MM.1S (cell line): ENCODE results near the gene ATOSA.
A peak's percentile ranks its signal among the peaks of the same experiment; 100 is the strongest.

Experiments used
- DNase-seq: peaks from one replicate; pipeline ENCODE4 v3.0.0-alpha.2; 2015
- H2AFZ ChIP-seq: fragments of 300-600 bp; sonication (generic); 2 replicates; pipeline ENCODE4 v1.6.0; 2016; ENCODE audit warnings: antibody characterized with exemption, low read length
- H3F3A ChIP-seq: fragments of 300-600 bp; sonication (generic); 2 replicates; pipeline ENCODE4 v1.6.1; 2016; ENCODE audit warnings: mild to moderate bottlenecking, antibody characterized with exemption, low read length, moderate library complexity, mixed read lengths; ENCODE audit not compliant: insufficient read depth
- H3K27ac ChIP-seq: fragments of 300-600 bp; sonication (generic); 2 replicates; pipeline ENCODE4 v1.5.1; 2016; ENCODE audit warnings: mild to moderate bottlenecking, low read length
- H3K27me3 ChIP-seq: fragments of 300-600 bp; sonication (generic); replicated peaks from 2 replicates; pipeline ENCODE4 v1.6.0; 2016; ENCODE audit warnings: low read length; ENCODE audit not compliant: insufficient read depth
- H3K36me3 ChIP-seq: fragments of 300-600 bp; sonication (generic); replicated peaks from 2 replicates; pipeline ENCODE4 v1.6.1; 2016; ENCODE audit warnings: mild to moderate bottlenecking, low read length, mixed read lengths; ENCODE audit not compliant: insufficient read depth
- H3K4me1 ChIP-seq: fragments of 300-600 bp; sonication (generic); 2 replicates; pipeline ENCODE4 v1.6.1; 2016; ENCODE audit warnings: low read length, mixed read lengths
- H3K4me2 ChIP-seq: fragments of 300-600 bp; sonication (generic); 2 replicates; pipeline ENCODE4 v1.6.0; 2016; ENCODE audit warnings: low read depth, low read length
- H3K4me3 ChIP-seq: fragments of 300-600 bp; sonication (generic); 2 replicates; pipeline ENCODE4 v1.5.1; 2016; ENCODE audit warnings: low read length, mixed read lengths
- H3K79me2 ChIP-seq: fragments of 300-600 bp; sonication (generic); 2 replicates; pipeline ENCODE4 v1.6.1; 2016; ENCODE audit warnings: mixed run types, low read length, mixed read lengths
- H3K9ac ChIP-seq: fragments of 300-600 bp; sonication (generic); 2 replicates; pipeline ENCODE4 v1.6.1; 2016; ENCODE audit warnings: low read length, mixed read lengths
- H3K9me2 ChIP-seq: fragments of 300-600 bp; sonication (generic); replicated peaks from 2 replicates; pipeline ENCODE4 v1.6.1; 2016; ENCODE audit warnings: mild to moderate bottlenecking, low read length, mixed read lengths; ENCODE audit not compliant: insufficient read depth
- H3K9me3 ChIP-seq: fragments of 300-600 bp; sonication (generic); replicated peaks from 2 replicates; pipeline ENCODE4 v1.6.1; 2016; ENCODE audit warnings: mild to moderate bottlenecking, low read length, mixed read lengths; ENCODE audit not compliant: insufficient read depth
- H4K20me1 ChIP-seq: fragments of 300-600 bp; sonication (generic); 2 replicates; pipeline ENCODE4 v1.6.1; 2016; ENCODE audit warnings: mild to moderate bottlenecking, low read length, moderate library complexity, mixed read lengths; ENCODE audit not compliant: insufficient read depth
- CTCF ChIP-seq: fragments of 300-600 bp; sonication (generic); IDR thresholded peaks from 2 replicates; pipeline ENCODE4 v1.5.1; 2016; ENCODE audit warnings: antibody characterized with exemption, low read length, mixed read lengths
- EZH2 ChIP-seq: fragments of 300-600 bp; sonication (generic); optimal IDR thresholded peaks from 2 replicates; pipeline ENCODE3; 2017; ENCODE audit warnings: low read depth, mild to moderate bottlenecking, antibody characterized with exemption, low read length, mixed read lengths
- EZH2phosphoT487 ChIP-seq: fragments of 300-600 bp; sonication (generic); IDR thresholded peaks from 2 replicates; pipeline ENCODE4 v1.6.1; 2018; ENCODE audit warnings: antibody characterized with exemption, low read length

ATOSA gene

DNA sequence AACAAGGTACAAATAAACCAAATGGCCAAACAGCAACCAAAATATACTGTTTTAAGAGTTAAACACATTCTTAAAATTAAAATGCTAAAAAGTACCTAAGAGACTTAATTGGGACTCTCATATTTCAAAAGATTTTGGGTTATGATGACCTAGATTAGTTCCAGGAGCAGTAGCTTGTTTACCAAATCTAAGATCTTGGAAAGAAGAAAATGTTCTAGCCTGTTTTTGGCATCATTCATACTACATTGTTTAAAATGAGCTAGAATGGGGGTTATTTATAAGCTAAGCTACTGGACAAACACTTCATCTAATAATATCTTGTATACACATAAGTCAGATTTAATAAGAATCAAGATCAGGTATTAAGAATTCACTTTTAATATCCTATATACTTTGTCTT, 22.8 kb downstream of the ATOSA start:
- H4K20me1 ChIP-seq: no peaks in the 10 kb centered on the region
- H3K79me2 ChIP-seq: peaks cover 83% of the 10 kb centered on the region
- no peak overlapping the region for H3K27ac ChIP-seq
- no peak for TF ChIP-seq EZH2
- no peak for TF ChIP-seq CTCF
- no peaks in the 10 kb centered on the region for H3K27me3 ChIP-seq
- no peak overlapping the region for H3K4me2 ChIP-seq
- H2AFZ ChIP-seq: no peak overlapping the region
- H3K9ac ChIP-seq: no peak overlapping the region
- no peak overlapping the region for H3K4me3 ChIP-seq
- H3K4me1 ChIP-seq: peaks cover 38% of the 10 kb centered on the region
- H3F3A ChIP-seq: peaks cover 38% of the 10 kb centered on the region
- H3K36me3 ChIP-seq: peaks cover 26% of the 10 kb centered on the region; the same call in 1 of the 2 replicates
- H3K9me2 ChIP-seq: no peaks in the 10 kb centered on the region
- H3K9me3 ChIP-seq: no peaks in the 10 kb centered on the region
- DNase-seq: peak; percentile 2

GRCh38 chr15:52653431-52653964, 25.7 kb downstream of the ATOSA start:
- no peaks in the 10 kb centered on the region for H4K20me1 ChIP-seq
- H2AFZ ChIP-seq: no peak overlapping the region
- H3K27me3 ChIP-seq: no peaks in the 10 kb centered on the region
- peaks cover 93% of the 10 kb centered on the region for H3K79me2 ChIP-seq
- H3K4me3 ChIP-seq: no peak overlapping the region
- H3K36me3 ChIP-seq: peaks cover 26% of the 10 kb centered on the region; the same call in 1 of the 2 replicates
- peaks cover 18% of the 10 kb centered on the region for H3F3A ChIP-seq
- H3K27ac ChIP-seq: no peak overlapping the region
- no peaks in the 10 kb centered on the region for H3K9me2 ChIP-seq
- no peak overlapping the region for H3K4me2 ChIP-seq
- H3K9me3 ChIP-seq: no peaks in the 10 kb centered on the region
- H3K9ac ChIP-seq: no peak overlapping the region
- TF ChIP-seq EZH2phosphoT487 (no peak), EZH2 (no peak), CTCF (no peak)
- peaks cover 34% of the 10 kb centered on the region for H3K4me1 ChIP-seq
- DNase-seq: no peak

DNA sequence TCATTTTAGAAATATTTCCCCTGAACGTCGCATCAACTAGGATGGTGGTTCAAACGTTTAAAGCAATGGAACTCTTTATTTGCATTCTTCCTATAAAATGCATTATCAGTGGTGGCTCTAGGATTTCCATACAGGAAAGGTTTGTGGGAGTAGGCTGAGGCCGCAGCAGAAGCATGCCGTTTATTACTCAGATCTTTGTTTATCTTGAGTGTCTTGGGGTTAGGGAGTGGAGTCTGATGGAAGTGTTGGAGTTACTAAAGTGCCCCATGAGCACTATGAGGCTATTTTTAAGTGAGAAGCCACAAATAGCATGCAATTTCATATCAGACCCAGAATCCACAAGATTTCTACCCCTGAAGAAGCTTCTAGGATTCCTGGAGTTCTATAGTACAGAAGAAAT, 26.2 kb downstream of the ATOSA start:
- Histone ChIP-seq H3K79me2 (peaks cover 91% of the 10 kb centered on the region), H3K36me3 (peaks cover 22% of the 10 kb centered on the region; the same call in 1 of the 2 replicates)
- no peak for TF ChIP-seq EZH2
- TF ChIP-seq EZH2phosphoT487: no peak
- no peak for TF ChIP-seq CTCF

More for the DNA sequence above, 26.2 kb downstream of the ATOSA start:
- no peak overlapping the region for H3K27ac ChIP-seq
- no peak overlapping the region for H3K9ac ChIP-seq
- no peaks in the 10 kb centered on the region for H4K20me1 ChIP-seq
- no peak overlapping the region for H2AFZ ChIP-seq
- no peak overlapping the region for H3K4me3 ChIP-seq
- H3K9me3 ChIP-seq: no peaks in the 10 kb centered on the region
- peaks cover 15% of the 10 kb centered on the region; the same call in 1 of the 2 replicates for H3F3A ChIP-seq
- peaks cover 30% of the 10 kb centered on the region for H3K4me1 ChIP-seq
- H3K4me2 ChIP-seq: no peak overlapping the region
- no peaks in the 10 kb centered on the region for H3K9me2 ChIP-seq
- no peak for DNase-seq
- H3K27me3 ChIP-seq: no peaks in the 10 kb centered on the region
